H1 (cell line): ENCODE measurements around the gene CCDC83. TPM values are rescaled to one million over a fixed set of nuclear protein-coding genes. Genes with fewer than 3 reads are reported as not detected.

Experiments
- CHD7 ChIP-seq: fragments of 300-600 bp; sonication (generic); IDR thresholded peaks from 2 replicates; pipeline ENCODE4 v1.7.1; 2012; ENCODE audit warnings: low read length, moderate library complexity, mild to moderate bottlenecking, inconsistent platforms; ENCODE audit not compliant: insufficient replicate concordance
- CTBP2 ChIP-seq: IDR thresholded peaks from 2 replicates; pipeline ENCODE4 v1.7.0; 2011; ENCODE audit warnings: borderline replicate concordance, mild to moderate bottlenecking, moderate library complexity, mixed read lengths, low read length; ENCODE audit not compliant: insufficient read depth, insufficient read length
- GABPA ChIP-seq: IDR thresholded peaks from 2 replicates; pipeline ENCODE4 v1.6.1; 2011; ENCODE audit warnings: mild to moderate bottlenecking, low read length, moderate library complexity, borderline replicate concordance; ENCODE audit not compliant: insufficient read depth
- GTF2F1 ChIP-seq: IDR thresholded peaks from 2 replicates; pipeline ENCODE4 v1.6.1; 2012; ENCODE audit warnings: low read depth, low read length, improper control_type of control experiment, borderline replicate concordance
- NANOG ChIP-seq: IDR thresholded peaks from 2 replicates; pipeline ENCODE4 v1.6.1; 2011; ENCODE audit warnings: low read length, low read depth, mild to moderate bottlenecking, inconsistent platforms; ENCODE audit not compliant: insufficient read depth, poor library complexity, severe bottlenecking
- SUZ12 ChIP-seq: fragments of 200-600 bp; sonication (generic); IDR thresholded peaks from 2 replicates; pipeline ENCODE4 v1.6.1; 2012; ENCODE audit warnings: mild to moderate bottlenecking, inconsistent platforms, low read length, moderate library complexity, mixed read lengths
- TBP ChIP-seq: IDR thresholded peaks from 2 replicates; pipeline ENCODE4 v1.6.1; 2011; ENCODE audit warnings: low read depth, low read length, improper control_type of control experiment
- TCF12 ChIP-seq: IDR thresholded peaks from 2 replicates; pipeline ENCODE4 v1.6.1; 2011; ENCODE audit warnings: low read depth, mild to moderate bottlenecking, low read length
- ZNF274 ChIP-seq: IDR thresholded peaks from 2 replicates; pipeline ENCODE4 v1.7.0; 2012; ENCODE audit warnings: low read length, borderline replicate concordance; ENCODE audit errors: extremely low read depth
- polyA plus RNA-seq, 7 experiments: library from polyadenylated mRNA; depleted of rRNA in 3 of 7; stranded (reverse) in 5 of 7; unstranded in 2 of 7; fragments of >200 nt in 5 of 7; fragments of 200-250 nt in 2 of 7; gene quantifications; 1 replicate in 5 of 7; 2 replicates in 1 of 7; 4 replicates in 1 of 7; pipeline versions ENCODE4 v1.2.1 to v1.2.3, GENCODE V29; 2011 to 2013; ENCODE audit warnings: missing spikeins in 2 of 7, mixed read lengths in 2 of 7
- total RNA-seq: library from RNA; stranded (reverse); fragmentation: NEBNext Ultra II Directional; extraction: Animal tissue kit (Norgen Biotek cat#: 25700); gene quantifications from 2 replicates; pipeline ENCODE4 v1.2.1, GENCODE V29; 2021

Gene CCDC83
- total and polyA plus RNA-seq, 2 of the 8 experiments (the other 6 are each of a cell fraction or from before 2014, with no cell fraction given) = not detected

- TF ChIP-seq CHD7 = no peak
- TF ChIP-seq GABPA = no peak
- no peak for TF ChIP-seq TBP
- no peak for TF ChIP-seq GTF2F1
- no peak for TF ChIP-seq NANOG
- TF ChIP-seq ZNF274 = no peak
- TF ChIP-seq SUZ12 = no peak
- no peak for TF ChIP-seq CTBP2
- TF ChIP-seq TCF12 = no peak
Measured at GRCh38 chr11:85827748-85828639, 27.2 kb upstream of the CCDC83 start (continued).
